ENCODE measurements around the gene RNF182.
A peak's percentile ranks its signal among the peaks of the same experiment; 100 is the strongest.

DNA sequence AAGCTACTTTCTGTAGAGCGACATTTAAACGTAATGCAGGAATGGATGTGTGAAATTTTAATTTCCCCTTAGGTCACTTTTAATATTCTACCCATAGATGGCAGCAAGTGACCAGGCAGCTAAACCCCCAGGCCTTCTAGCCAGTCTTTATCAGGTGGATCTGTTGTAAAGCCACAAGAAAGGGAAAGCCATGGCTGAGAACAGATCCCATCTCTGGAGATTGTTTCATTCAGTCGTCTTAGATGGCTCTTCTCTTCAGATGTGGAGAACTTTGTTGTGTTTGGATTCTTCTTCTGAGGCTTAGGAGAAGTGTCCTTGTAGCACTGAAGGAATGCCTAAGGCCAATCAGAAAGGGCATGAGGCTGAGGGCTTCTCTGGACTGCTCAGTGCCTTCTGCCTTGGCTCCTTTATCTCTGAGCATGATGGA lies 15.8 kb upstream of the RNF182 start:
- peak; percentile 29; the same call in 1 of the 2 replicates for TF ChIP-seq POLR2AphosphoS5 (IDR thresholded peaks at IDR 0.05; ENCODE audit: borderline replicate concordance, low read depth, low read length)
- no peak for TF ChIP-seq FOXP2 (optimal IDR thresholded peaks at IDR 0.05; ENCODE audit: control extremely low read depth, extremely low read length, insufficient read depth)
- TF ChIP-seq EZH2 (IDR thresholded peaks at IDR 0.05) = no peak
